ENCODE data around the gene DENND1A.

The DENND1A gene

GRCh38 chr9:123686131-123686828 is 243.6 kb downstream of the DENND1A start:
- DNase-seq (ENCODE audit: low read depth in 2 of 2), result no peak

- DNase-seq (ENCODE audit: low read depth in 2 of 2), result no peak
These were observed 244.3 kb downstream of the DENND1A start for GRCh38 chr9:123685489-123686083.

GRCh38 chr9:123684393-123685149 is 245.4 kb downstream of the DENND1A start:
- DNase-seq (ENCODE audit: low read depth in 2 of 2), result no peak

GRCh38 chr9:123682746-123683145 is 247.2 kb downstream of the DENND1A start:
- DNase-seq (ENCODE audit: low read depth in 2 of 2), result no peak

- no peak for DNase-seq (ENCODE audit: low read depth in 2 of 2)
These were observed 249.6 kb downstream of the DENND1A start for GRCh38 chr9:123680352-123680751.

GRCh38 chr9:123679330-123679987 is 250.5 kb downstream of the DENND1A start:
- no peak for DNase-seq (ENCODE audit: low read depth in 2 of 2)

- no peak for DNase-seq (ENCODE audit: low read depth in 2 of 2)
These were observed 251.0 kb downstream of the DENND1A start for GRCh38 chr9:123678878-123679329.

GRCh38 chr9:123678038-123678877 is 251.7 kb downstream of the DENND1A start:
- no peak for DNase-seq (ENCODE audit: low read depth in 2 of 2)

- DNase-seq (ENCODE audit: low read depth in 2 of 2), result no peak
These were observed 253.1 kb downstream of the DENND1A start for GRCh38 chr9:123676869-123677268.

- no peak for DNase-seq (ENCODE audit: low read depth in 2 of 2)
These were observed 260.6 kb downstream of the DENND1A start for GRCh38 chr9:123669346-123669745.

GRCh38 chr9:123663529-123663928 is 266.4 kb downstream of the DENND1A start:
- no peak for DNase-seq (ENCODE audit: low read depth in 2 of 2)

- no peak for DNase-seq (ENCODE audit: low read depth in 2 of 2)
These were observed 267.7 kb downstream of the DENND1A start for GRCh38 chr9:123662057-123662776.

GRCh38 chr9:123660691-123661466 is 269.0 kb downstream of the DENND1A start:
- no peak for DNase-seq (ENCODE audit: low read depth in 2 of 2)

- no peak for DNase-seq (ENCODE audit: low read depth in 2 of 2)
These were observed 270.6 kb downstream of the DENND1A start for GRCh38 chr9:123659358-123659757.

- no peak for DNase-seq (ENCODE audit: low read depth in 2 of 2)
These were observed 271.1 kb downstream of the DENND1A start for GRCh38 chr9:123658792-123659191.

- no peak for DNase-seq (ENCODE audit: low read depth in 2 of 2)
These were observed 272.0 kb downstream of the DENND1A start for GRCh38 chr9:123657941-123658340.

GRCh38 chr9:123657099-123657498 is 272.8 kb downstream of the DENND1A start:
- DNase-seq (ENCODE audit: low read depth in 2 of 2), result no peak

GRCh38 chr9:123656565-123656964 is 273.4 kb downstream of the DENND1A start:
- no peak for DNase-seq (ENCODE audit: low read depth in 2 of 2)

GRCh38 chr9:123655681-123656423 is 274.1 kb downstream of the DENND1A start:
- no peak for DNase-seq (ENCODE audit: low read depth in 2 of 2)
